HepG2 (cell line): ENCODE measurements around the gene ADGRV1. TPM values are rescaled to one million over a fixed set of nuclear protein-coding genes. Genes with fewer than 3 reads are reported as not detected.

Experiments
- AKNA ChIP-seq: sonication (generic); formaldehyde crosslinking; IDR thresholded peaks from 2 replicates; pipeline ENCODE4 v1.4.0; 2020; ENCODE audit warnings: missing genetic modification reagents, borderline replicate concordance
- BCL3 ChIP-seq: sonication (generic); formaldehyde crosslinking; IDR thresholded peaks from 2 replicates; pipeline ENCODE4 v1.5.1; 2020; ENCODE audit warnings: mild to moderate bottlenecking, missing genetic modification reagents, moderate library complexity
- ELF4 ChIP-seq: sonication (generic); formaldehyde crosslinking; IDR thresholded peaks from 2 replicates; pipeline ENCODE4 v1.5.0; 2020; ENCODE audit warnings: missing genetic modification reagents, mild to moderate bottlenecking, moderate library complexity, borderline replicate concordance
- KMT2B ChIP-seq: IDR thresholded peaks from 2 replicates; pipeline ENCODE4 v1.6.1; 2016; ENCODE audit warnings: missing genetic modification reagents, missing compliant biosample characterization
- MYNN ChIP-seq: sonication (generic); formaldehyde crosslinking; IDR thresholded peaks from 2 replicates; pipeline ENCODE4 v1.4.0; 2020; ENCODE audit warnings: mild to moderate bottlenecking, low read depth, missing genetic modification reagents
- SALL1 ChIP-seq: sonication (generic); formaldehyde crosslinking; IDR thresholded peaks from 2 replicates; pipeline ENCODE4 v1.8.0; 2022; ENCODE audit warnings: mild to moderate bottlenecking, missing genetic modification reagents
- ZBTB20 ChIP-seq: sonication (generic); formaldehyde crosslinking; IDR thresholded peaks from 2 replicates; pipeline ENCODE4 v1.8.1; 2023; ENCODE audit warnings: missing genetic modification reagents, low read depth, mild to moderate bottlenecking, borderline replicate concordance
- ZBTB40 ChIP-seq, 2 experiments: fragments of 450-650 bp in 1 of 2; sonication (generic) in 1 of 2; formaldehyde crosslinking in 1 of 2; IDR thresholded peaks; 2 replicates each; pipeline versions ENCODE4 v1.6.1 to v1.8.0; 2016 to 2022; ENCODE audit warnings: antibody characterized with exemption in 1 of 2, mild to moderate bottlenecking in 1 of 2, missing genetic modification reagents in 1 of 2
- ZKSCAN8 ChIP-seq: IDR thresholded peaks from 2 replicates; pipeline ENCODE4 v1.6.1; 2016; ENCODE audit warnings: borderline replicate concordance, missing genetic modification reagents, missing compliant biosample characterization
- ZNF12 ChIP-seq: sonication (generic); formaldehyde crosslinking; IDR thresholded peaks from 2 replicates; pipeline ENCODE4 v1.5.0; 2020; ENCODE audit warnings: missing genetic modification reagents
- ZNF580 ChIP-seq: IDR thresholded peaks from 2 replicates; pipeline ENCODE4 v1.6.1; 2016; ENCODE audit warnings: low read depth, borderline replicate concordance
- polyA plus RNA-seq, 8 experiments: library from polyadenylated mRNA; depleted of rRNA in 3 of 8; stranded (reverse) in 7 of 8; unstranded in 1 of 8; fragments of >200 nt; fragmentation: Illumina TruSeq in 4 of 8; extraction: Trizol in 4 of 8; gene quantifications; 2 replicates each; pipeline versions ENCODE4 v1.2.1 to v1.2.3, GENCODE V29; 2011 to 2016; ENCODE audit warnings: low read depth in 4 of 8, missing spikeins in 1 of 8, mixed read lengths in 1 of 8; ENCODE audit not compliant: insufficient read depth in 1 of 8
- total RNA-seq, 5 experiments: library from RNA; depleted of rRNA; stranded (reverse); fragments of >200 nt; fragmentation: Illumina TruSeq; extraction: Trizol; gene quantifications; 2 replicates each; pipeline ENCODE4 v1.2.3, GENCODE V29; 2016; ENCODE audit warnings: low read depth in 1 of 5

The ADGRV1 gene
- total and polyA plus RNA-seq, 2 of the 13 experiments (the other 11 are each of a cell fraction or from before 2014, with no cell fraction given), result 1.7 to 3.9 TPM

- TF ChIP-seq KMT2B (CRISPR knock-in tag), result peak; percentile 78; the same call in 1 of the 2 replicates
- TF ChIP-seq SALL1 (CRISPR knock-in tag), result peak; percentile 79
- 0 out of 2 replicates have a peak, but pooled peaks have one; percentile 17 for TF ChIP-seq ZNF12 (CRISPR knock-in tag)
- TF ChIP-seq ELF4 (CRISPR knock-in tag), result peak; percentile 55; the same call in 1 of the 2 replicates
- TF ChIP-seq AKNA (CRISPR knock-in tag), result no peak
- TF ChIP-seq ZBTB40 (IDR thresholded peaks at IDR 0.05), result no peak
- peak; percentile 39; the same call in 1 of the 2 replicates for TF ChIP-seq ZBTB40 (CRISPR knock-in tag; IDR thresholded peaks at IDR 0.05)
- no peak for TF ChIP-seq MYNN (CRISPR knock-in tag)
- TF ChIP-seq ZBTB20 (CRISPR knock-in tag), result peak; percentile 73; the same call in 1 of the 2 replicates
- peak; percentile 66; the same call in 1 of the 2 replicates for TF ChIP-seq BCL3 (CRISPR knock-in tag)
- peak; percentile 16; the same call in 1 of the 2 replicates for TF ChIP-seq ZKSCAN8 (CRISPR knock-in tag)
- TF ChIP-seq ZNF580 (CRISPR knock-in tag), result peak; percentile 69; the same call in 1 of the 2 replicates
Observed at GRCh38 chr5:90529194-90529938, 29.2 kb upstream of the ADGRV1 start, which contains the start of gene LYSMD3 (continued).
